HG03060 (cell line): ENCODE data around the gene PDIA5.

ENCODE experiments used
- ATAC-seq: cut with Tn5 transposase; IDR thresholded peaks from one replicate; pipeline ENCODE4 v1.9.1; 2021; ENCODE audit warnings: low read depth, moderate number of reproducible peaks; ENCODE audit not compliant: unreplicated experiment

PDIA5 gene

DNA sequence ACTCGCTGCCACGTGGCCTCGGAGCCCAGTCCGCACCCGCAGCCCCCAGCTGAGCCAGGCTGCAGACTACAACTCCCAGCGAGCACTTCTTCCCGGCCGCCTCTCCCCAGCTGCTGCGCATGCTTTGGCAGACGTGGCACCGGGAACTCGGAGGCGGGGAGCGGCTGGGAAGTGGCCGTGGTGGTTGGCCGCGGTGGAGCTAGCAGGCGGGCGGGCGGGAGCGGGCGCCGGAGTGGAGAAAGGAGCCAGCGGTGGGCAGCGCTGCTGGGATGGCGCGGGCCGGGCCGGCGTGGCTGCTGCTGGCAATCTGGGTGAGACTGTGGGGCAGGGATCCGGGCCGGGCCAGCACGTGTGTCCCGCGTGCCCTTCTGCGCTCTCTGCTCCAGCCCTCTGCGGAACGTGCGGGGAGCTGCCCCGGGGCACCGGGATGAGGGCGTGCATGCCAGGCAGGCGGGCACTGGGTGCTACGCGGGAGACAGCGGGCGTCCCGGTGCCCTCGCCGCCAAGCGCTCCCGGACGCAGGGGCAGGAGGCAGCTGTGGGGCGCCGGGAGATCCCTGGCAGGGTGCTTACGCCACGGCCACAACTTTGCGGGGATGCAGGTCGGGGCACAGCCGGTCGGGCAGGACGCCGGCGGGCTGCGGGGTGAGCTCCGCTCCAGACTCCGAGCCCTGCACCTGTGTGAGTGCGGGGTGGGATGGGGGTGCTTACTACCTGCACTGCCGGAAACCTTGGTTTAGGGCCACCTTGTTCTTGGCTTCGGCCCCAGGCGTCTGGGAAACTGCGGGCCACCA, at the start of gene PDIA5:
Gene PDIA5, plus strand, starts transcription at position 130 of the 793 bp plus-strand sequence. Its CDS starts 140 bp downstream, at position 270.
- ATAC-seq = peak; percentile 65

DNA sequence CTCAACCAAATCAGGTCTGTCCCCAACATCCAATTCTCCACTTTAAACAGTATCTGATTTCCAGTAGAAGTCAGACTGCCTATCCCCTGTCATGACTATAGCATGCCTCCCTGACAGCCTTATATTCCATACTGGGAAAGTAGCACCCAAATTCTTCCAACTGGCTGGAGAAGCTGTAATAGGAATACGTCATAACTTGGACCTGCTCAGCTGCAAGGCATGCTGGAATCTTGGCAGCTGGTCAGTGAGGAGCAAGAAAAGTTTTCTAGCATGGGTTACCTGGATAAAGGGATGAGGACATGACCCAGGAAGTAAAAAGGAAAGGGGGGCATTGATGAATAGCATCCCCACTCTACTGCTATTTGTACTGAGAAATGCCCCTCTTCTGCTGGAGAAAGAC, 48.1 kb upstream of the PDIA5 start:
- ATAC-seq = no peak

DNA sequence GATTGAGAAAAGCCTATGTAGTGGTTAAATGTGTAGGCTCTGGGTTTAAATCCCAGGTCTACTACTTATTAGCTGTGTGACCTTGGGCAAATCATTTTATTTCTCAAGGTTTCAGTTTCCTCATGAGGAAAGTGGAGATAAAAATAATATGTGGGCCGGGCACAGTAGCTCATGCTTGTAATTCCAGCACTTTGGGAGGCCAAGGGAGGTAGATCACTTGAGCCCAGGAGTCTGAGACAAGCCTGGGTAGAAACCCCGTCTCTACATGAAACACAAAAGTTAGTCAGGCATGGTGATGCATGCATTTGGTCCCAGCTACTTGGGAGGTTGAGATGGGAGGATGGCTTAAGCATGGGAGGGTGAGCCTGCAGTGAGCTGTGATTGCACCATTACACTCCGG, 47.7 kb upstream of the PDIA5 start:
- ATAC-seq = no peak

DNA sequence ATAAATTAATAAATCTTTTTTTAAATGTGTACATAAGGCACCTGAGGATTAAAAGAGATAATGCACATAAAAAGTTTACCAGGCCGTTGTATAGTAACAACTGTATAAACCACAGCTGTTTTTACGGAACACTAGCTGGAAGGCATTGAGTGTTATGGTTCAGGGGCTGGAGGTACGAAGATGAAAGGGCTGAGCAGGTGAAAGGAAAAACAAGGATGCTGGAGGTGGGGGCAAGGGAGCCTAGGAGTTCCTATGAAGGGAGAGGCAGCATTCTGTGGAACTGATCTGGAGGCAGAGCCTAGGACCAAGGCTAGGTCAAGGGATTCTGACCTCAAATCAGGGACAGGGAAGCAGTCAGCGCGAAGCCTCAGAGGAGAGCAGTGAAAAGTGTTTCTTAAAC, 47.2 kb upstream of the PDIA5 start:
- ATAC-seq = no peak

DNA sequence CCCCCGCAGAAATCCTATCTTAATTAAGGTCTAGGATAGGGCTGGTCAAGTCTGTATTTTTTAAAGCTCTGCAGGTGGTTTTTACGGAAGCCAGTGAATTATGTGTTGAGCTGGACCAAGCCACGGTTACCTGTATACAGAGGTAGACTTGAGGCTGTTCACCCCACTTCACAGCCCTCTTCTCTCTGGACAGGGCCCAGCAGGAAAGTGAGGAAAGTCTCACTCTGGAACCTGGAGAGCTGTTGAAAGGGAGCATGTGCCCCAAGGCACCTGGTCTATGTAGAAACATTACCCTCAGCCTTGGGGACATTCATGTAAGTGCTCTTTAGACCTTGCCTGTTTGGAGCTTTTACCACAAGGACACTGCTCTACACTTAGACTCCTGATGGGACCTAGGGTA, 46.1 kb upstream of the PDIA5 start:
- ATAC-seq = no peak

DNA sequence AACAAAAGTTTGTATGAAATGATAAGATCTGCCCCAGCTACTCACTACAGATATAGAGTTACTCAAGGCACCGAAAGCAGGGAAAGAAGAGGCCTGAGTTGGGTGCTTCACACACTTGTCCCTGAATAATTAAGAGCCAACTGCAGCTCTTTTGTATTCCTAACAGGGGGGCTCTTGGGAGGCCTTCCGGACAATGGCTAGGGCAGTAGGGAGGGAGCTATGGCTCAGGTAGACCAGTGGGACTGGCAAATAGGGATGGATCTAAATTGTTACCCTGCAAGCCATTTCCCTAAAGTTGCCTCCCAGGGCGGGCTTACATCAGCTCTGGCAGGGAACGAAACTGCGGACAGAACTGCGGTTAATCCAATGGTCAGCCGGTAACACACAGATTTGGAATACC, 45.4 kb upstream of the PDIA5 start:
- ATAC-seq = no peak

DNA sequence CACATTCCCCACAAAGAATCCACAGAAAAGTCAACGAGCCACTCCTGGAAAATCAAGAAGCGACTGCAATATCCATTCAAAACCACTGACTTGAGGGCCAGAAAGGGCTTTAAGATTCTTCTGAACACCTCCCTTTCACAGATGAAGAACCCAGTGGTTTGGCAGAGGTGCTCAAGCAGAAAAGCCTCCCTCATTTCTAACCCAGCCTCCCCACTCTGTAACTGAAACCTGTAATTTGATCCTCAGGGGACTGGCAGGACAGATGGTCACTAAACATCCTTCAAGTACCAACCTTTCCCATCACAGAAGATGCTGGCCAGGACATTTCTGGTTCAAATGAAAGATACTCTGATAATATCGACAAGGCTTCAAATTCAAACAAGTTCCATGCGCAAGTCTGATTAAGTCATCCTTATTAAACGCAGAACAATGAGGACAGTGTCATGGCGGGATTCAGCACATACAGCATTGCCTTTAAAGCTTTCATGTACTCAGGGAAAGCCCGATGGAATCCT, 44.8 kb upstream of the PDIA5 start:
- ATAC-seq = no peak

DNA sequence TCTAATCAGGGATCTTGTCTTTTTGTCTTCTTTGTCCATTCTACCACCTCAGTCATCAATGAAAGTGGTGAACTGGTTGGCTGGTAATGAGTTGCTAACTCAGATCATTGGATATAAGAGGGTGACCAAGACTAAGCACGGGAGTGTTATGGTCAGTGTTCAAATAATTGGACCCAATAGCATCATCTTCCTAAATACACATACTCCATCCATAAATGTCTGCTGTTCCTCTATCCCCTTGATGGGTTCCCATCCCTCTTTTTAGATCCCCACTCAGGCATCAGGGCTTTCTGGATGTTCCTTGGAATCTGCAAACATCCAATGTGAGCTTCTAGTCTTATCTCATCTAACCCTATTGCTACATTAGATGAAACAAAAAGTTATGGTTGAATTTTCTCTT, 42.8 kb upstream of the PDIA5 start:
- no peak for ATAC-seq

DNA sequence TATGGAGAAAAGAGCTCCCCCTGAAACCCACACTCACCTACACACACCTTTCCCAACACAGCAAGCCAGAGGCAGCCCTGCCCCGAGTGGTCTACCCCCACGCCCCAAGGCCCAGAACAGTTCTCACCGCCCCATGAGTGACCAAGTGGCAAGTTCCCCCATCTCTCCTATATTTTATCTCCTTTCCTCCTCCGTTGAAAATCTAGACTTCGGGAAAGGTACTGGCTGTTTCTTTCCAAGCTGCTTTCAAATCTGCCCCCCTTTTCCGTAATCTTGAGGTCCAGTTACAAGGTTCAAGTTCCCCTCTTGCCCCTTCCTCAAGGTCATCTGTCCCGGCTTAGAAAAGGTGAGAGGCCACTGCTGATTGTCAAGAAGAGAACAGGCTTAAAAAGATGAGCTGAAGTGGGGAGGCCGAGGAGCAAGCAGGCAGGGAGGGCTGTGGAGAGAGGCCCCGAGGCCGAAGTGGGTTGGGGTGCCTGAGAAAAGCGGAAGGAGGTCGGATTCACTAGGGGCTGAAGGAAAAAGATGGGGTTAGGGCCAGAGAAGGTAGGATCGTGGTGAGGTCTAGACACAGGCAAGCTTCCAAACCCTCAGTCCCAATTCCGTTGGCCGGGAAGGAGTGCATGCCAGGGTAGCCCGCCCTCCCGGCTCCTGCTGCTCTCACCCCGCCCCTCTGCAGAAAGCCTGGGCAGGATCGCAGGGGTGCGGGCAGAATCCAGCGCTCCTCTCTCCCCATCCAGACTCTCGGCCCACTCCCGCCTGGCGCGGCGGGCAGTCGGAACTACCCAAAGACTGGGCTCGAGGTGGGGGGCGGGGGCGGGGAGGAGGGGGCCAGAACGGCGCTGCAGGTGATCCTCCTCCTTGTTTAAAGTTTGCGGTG, 40.9 kb upstream of the PDIA5 start:
- ATAC-seq = no peak

DNA sequence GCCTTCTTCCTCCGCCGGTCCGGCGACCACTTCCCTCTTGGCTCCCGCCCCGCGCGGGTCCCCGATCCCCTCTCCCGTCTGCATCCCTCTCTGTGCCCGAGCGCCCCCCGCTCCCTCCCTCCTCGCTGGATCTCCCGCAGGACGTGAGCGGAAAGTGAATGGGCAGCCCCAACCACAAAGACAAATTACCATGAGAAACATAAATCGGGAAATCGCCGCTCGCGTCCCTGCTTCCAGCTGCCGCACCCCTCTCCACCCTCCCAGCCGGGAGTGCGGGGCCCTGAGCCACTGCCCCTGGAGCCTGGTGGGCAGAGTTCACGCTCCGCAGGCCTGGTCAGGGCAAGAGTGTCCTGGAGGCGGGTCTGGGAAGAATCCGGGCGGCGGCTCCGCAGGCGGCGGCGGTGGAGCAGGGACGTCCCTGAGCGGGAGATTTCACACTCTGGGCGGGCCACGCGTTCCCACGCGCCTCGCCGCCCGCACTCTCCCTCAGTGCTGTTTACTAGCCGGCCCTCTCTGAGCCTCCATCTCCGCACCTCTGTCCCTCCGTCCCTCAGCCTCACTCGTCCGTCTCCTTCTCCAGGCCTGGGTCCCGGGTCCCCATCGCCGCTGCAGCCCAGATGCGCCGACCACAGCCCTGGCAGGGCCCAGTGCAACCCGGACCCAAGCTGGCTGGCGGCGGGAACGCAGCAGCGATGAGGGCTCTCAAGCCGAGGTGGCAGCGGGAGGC, 40.1 kb upstream of the PDIA5 start:
- no peak for ATAC-seq

DNA sequence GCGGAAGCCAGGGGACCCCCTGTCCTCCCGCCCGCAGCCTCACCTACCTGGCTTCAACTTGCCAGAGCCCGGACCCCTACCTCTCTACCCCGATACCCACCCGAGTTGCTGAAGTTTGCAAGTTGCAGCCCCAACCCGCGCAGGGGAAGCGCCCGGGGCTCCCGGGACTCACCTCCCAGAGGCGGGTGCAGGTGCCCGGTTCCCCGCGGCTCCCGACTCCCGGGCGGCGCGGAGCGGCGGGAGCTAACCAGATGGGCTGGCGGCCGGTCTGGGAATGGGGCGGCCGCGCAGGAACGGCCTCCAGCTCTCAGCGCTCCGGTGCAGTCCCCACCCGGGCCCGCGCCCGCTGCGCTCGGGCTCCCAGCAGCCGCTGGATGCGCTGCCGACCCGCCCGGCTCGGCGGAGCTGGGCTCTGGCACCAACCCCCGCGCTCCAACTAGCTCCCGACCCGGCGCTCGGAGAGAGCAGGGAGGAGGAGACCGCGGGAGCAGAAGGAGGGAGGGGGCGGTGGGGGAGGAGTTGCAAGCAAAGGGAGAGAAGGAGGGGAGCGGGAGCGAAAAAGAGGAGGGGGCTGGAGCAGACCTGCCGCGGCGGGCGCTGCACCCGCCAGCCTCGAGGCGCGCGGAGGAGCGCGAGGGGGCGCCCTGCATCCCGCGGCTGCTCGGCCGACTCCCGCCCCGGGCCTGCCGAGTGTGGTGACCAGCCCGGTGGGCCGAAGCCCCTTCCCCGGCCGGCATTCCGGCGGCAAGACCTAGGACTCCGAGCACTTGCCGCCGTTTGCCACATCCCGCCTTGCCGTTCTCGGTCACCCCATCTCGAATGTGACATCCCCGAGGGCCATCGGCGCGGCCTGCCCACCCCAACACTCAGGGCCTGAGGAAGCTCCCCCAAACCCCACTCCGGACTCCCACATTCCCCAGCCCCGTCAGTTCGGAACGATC, 39.3 kb upstream of the PDIA5 start, which contains the start of gene SEMA5B:
Gene SEMA5B, minus strand, starts transcription at position 472 of the 941 bp plus-strand sequence. CDS start 66,500 bp downstream, outside the sequence.
- ATAC-seq = no peak

DNA sequence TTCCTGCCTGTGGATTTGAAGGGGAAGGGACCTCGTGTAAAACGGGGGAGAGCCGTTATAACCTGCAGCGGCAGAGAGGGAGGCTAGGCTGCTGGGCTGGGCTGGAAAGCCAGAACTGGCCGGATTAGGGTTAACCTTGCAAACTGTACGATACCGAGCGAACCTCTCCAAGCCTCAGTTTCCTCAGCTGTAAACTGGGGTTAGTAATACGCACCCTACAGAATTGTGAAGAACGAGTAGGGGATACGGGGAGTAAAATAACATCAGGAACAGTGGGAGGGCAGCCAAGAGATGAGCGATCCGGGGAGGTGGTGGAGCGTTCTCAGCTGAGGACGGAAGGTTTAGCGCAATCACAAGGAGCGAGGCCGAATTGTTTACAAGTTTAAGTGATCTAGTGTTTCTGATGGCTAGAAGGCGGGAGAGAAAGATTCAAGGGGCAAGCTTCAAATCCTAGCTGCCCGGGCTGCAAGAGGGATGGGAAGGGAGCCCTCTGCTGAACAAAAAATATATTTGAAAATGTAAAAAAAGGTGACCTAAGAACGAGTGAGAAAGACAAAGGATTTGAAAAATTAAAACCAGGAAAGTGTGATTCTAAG, 38.5 kb upstream of the PDIA5 start:
- ATAC-seq = no peak

DNA sequence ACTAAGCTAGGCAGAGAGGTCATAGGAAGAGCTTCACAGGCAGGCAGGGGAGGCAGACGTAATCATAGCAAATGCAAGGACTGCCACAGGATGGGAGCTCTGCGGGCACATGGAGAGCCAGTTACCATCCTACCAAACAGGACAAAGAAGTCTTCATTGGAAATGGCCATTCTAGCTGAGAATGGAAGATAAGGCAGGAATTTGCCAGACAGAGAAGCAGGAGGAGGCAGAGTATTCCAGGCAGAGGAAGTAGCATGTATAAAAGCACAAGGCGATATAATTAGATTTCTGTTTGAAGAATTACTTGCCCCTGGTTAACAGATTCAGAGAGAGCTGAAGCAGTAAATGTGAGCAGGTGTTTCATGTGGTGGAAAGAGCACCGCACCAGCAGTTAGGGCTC, 35.8 kb upstream of the PDIA5 start:
- no peak for ATAC-seq

DNA sequence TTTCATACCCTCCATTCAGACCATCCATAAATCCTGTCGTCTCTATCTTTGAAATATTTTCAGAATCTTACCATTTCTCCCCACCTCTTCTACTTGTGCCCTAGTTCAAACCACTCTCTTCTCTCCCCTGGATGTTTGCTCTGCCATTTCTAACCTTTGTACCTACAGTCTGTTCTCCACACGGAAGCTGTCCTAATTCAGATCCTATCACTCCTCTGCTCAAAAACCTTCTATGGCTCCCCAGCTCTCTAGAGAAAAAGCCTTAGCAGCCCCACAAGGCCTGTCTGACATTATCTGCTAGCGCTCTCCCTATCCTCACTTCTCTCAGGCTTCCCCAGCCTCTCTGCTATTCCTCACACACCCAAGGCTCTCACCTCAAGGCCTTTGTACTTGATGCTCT, 34.8 kb upstream of the PDIA5 start:
- no peak for ATAC-seq

DNA sequence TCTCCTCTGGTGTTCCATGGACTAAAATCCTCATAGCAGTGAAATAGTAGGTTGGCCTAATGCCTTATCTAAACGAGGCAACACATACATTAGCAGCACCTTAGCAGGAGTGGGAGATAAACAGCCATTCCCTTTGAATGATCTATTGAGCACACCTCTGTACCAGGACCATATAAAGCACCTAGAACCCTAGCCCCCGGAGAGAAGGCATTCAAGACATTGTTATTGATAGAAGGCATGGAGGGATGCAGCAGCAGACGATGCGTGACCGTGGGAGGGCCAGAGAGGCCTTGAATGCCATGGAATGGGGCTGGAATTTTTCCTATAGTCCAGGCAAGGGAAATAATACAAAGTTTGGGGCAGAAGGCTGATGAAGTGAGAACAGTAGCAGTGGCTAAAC, 32.7 kb upstream of the PDIA5 start:
- ATAC-seq = no peak

DNA sequence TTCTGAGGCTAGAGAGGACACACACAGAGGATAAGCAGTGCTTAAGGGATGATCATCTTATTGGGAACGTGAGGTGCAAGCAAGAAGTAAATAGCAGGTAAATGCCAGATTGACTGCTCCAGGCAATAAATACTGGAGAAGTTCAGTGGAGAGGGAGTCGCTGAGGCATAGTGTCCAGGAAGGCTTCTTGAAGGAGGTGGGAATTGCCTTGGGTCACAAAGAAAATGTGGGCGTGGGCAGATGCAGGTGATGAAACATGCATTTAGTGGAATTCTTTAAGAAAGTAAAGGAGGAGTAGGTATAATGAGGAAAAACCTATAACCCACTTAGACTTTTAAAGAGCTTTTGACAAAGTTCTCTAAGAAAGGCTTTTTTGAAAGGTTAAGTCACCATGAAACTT, 31.8 kb upstream of the PDIA5 start:
- ATAC-seq = no peak

DNA sequence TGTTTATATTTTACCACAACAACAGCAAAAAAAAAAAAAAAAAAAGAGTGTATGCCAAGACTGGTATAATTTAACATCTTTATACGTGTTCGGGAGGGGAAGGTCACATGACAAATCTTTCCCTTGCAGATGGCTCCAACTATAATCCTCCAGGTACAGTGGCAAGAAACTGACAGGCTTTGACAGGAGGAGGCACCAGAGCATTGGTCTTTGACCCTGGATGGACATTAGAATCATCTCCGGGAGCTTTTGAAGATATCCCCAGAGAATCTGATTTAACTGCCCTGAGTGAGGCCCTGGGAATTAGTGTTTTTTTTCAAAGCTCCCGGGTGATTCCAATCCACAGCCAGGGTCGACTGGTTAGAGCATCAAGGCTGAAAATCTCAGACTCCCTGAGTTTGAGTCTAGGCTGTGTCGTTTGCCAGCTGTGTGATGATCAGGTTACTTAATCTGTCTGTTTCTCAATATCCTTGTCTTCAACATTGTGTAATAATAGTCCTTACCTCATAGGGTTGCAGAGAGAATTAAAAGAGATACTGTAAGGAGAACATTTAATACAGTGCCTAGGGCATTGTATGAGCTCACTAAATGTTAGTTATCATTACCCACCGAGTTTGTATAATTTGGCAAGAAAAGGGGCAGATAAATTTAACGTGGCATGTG, 30.3 kb upstream of the PDIA5 start:
- no peak for ATAC-seq

DNA sequence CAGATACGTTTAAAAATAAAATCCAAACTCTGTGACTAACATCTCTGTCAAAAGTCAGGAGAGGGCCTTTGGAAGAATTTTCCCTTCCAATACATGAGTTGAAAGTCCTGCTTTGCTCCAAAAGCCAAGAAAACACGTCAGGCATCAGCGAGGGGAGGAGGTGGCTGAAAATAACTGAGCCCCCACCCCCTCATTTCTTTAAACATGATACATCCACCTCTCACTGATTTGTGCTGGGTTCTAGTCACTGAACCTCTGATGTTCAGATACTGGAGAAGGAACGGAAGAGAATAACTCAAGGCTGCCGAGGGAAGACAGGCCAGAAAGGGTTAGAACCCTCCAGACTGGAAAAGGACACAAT, 29.8 kb upstream of the PDIA5 start:
- ATAC-seq = no peak

DNA sequence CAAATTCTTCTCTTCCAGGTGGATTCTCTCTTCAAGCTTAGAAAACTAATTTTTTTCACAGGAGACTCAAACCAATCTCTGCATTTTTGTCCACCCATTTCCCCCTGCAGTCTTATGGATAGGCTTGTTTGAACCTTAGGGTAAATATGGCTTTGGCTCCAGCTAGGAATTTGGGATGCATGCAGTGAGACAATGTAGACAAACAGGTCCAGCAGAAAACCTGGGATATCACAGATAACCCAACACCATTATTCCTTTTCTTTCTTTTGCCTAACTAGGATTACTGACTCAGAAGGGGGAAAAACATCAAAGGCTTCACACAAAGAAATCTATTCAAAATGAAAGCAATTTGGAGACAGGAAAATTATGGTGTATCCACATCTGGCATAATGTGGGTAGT, 28.1 kb upstream of the PDIA5 start:
- ATAC-seq = no peak
